ENCODE measurements around the gene HPN.
"Not testable (repeated sequence)": the region's sequence is repeated elsewhere in the genome, so short reads cannot be mapped to it uniquely, and the experiment has no call there.

The HPN gene

GRCh38 chr19:35002037-35002535 is 39.4 kb upstream of the HPN start:
- H3F3A ChIP-seq (ENCODE audit: insufficient read depth) = peaks cover 8% of the 10 kb centered on the region; the same call in 1 of the 2 replicates
- peak overlapping the region; percentile 92; the same call in 1 of the 2 replicates for H3K9ac ChIP-seq (ENCODE audit: low read length)
- H3K4me2 ChIP-seq (ENCODE audit: low read depth, low read length, poor library complexity, severe bottlenecking) = peak overlapping the region; percentile 87
- H4K20me1 ChIP-seq (ENCODE audit: low read depth, low read length) = peaks cover 3% of the 10 kb centered on the region; the same call in 1 of the 2 replicates
- no peaks in the 10 kb centered on the region for H3K9me3 ChIP-seq (ENCODE audit: insufficient read depth, low read length)
- no peak overlapping the region for H3K4me3 ChIP-seq (ENCODE audit: insufficient read depth, low read length, poor library complexity, severe bottlenecking)
- peak overlapping the region; percentile 18; the same call in 1 of the 2 replicates for H3K27ac ChIP-seq (ENCODE audit: low read depth, low read length)
- no peaks in the 10 kb centered on the region for H3K27me3 ChIP-seq (ENCODE audit: low read length)
- TF ChIP-seq EZH2phosphoT487 (conservative IDR thresholded peaks at IDR 0.05; ENCODE audit: low read length) (no peak), CTCF (IDR thresholded peaks at IDR 0.05; ENCODE audit: insufficient read depth, low read length, poor library complexity, severe bottlenecking) (no peak)
- no peaks in the 10 kb centered on the region for H3K9me2 ChIP-seq (replicated peaks; ENCODE audit: insufficient read depth, low read length)
- H2AFZ ChIP-seq (ENCODE audit: low read depth, low read length, severe bottlenecking) = no peak overlapping the region
- H3K79me2 ChIP-seq (ENCODE audit: insufficient read depth, low read length) = peaks cover 50% of the 10 kb centered on the region
- no peaks in the 10 kb centered on the region for H3K36me3 ChIP-seq (ENCODE audit: low read length)

- no peak overlapping the region for H3K27ac ChIP-seq (ENCODE audit: low read depth, low read length)
- TF ChIP-seq CTCF (IDR thresholded peaks at IDR 0.05; ENCODE audit: insufficient read depth, low read length, poor library complexity, severe bottlenecking) (no peak), EZH2phosphoT487 (conservative IDR thresholded peaks at IDR 0.05; ENCODE audit: low read length) (no peak)
These were observed 36.8 kb upstream of the HPN start for GRCh38 chr19:35004517-35005255.

GRCh38 chr19:35005256-35005977 is 36.1 kb upstream of the HPN start:
- H3K9me3 ChIP-seq (ENCODE audit: insufficient read depth, low read length) = no peaks in the 10 kb centered on the region
- no peak overlapping the region for H3K4me3 ChIP-seq (ENCODE audit: insufficient read depth, low read length, poor library complexity, severe bottlenecking)
- no peaks in the 10 kb centered on the region for H3K27me3 ChIP-seq (ENCODE audit: low read length)
- no peak overlapping the region for H2AFZ ChIP-seq (ENCODE audit: low read depth, low read length, severe bottlenecking)
- no peak for TF ChIP-seq CTCF (IDR thresholded peaks at IDR 0.05; ENCODE audit: insufficient read depth, low read length, poor library complexity, severe bottlenecking)
- TF ChIP-seq EZH2phosphoT487 (conservative IDR thresholded peaks at IDR 0.05; ENCODE audit: low read length) = no peak
- H3K79me2 ChIP-seq (ENCODE audit: insufficient read depth, low read length) = peaks cover 50% of the 10 kb centered on the region
- no peak overlapping the region for H3K4me2 ChIP-seq (ENCODE audit: low read depth, low read length, poor library complexity, severe bottlenecking)
- no peak overlapping the region for H3K27ac ChIP-seq (ENCODE audit: low read depth, low read length)
- peaks cover 3% of the 10 kb centered on the region; the same call in 1 of the 2 replicates for H4K20me1 ChIP-seq (ENCODE audit: low read depth, low read length)
- no peak overlapping the region for H3K9ac ChIP-seq (ENCODE audit: low read length)
- no peaks in the 10 kb centered on the region for H3K36me3 ChIP-seq (ENCODE audit: low read length)
- H3F3A ChIP-seq (ENCODE audit: insufficient read depth) = peaks cover 8% of the 10 kb centered on the region; the same call in 1 of the 2 replicates
- H3K9me2 ChIP-seq (replicated peaks; ENCODE audit: insufficient read depth, low read length) = no peaks in the 10 kb centered on the region

More at GRCh38 chr19:35004517-35005255, 36.8 kb upstream of the HPN start:
- H3K79me2 ChIP-seq (ENCODE audit: insufficient read depth, low read length) = peaks cover 50% of the 10 kb centered on the region
- no peaks in the 10 kb centered on the region for H3K9me3 ChIP-seq (ENCODE audit: insufficient read depth, low read length)
- no peaks in the 10 kb centered on the region for H3K27me3 ChIP-seq (ENCODE audit: low read length)
- peaks cover 8% of the 10 kb centered on the region; the same call in 1 of the 2 replicates for H3F3A ChIP-seq (ENCODE audit: insufficient read depth)
- no peak overlapping the region for H3K4me2 ChIP-seq (ENCODE audit: low read depth, low read length, poor library complexity, severe bottlenecking)
- no peaks in the 10 kb centered on the region for H3K9me2 ChIP-seq (replicated peaks; ENCODE audit: insufficient read depth, low read length)
- H3K4me3 ChIP-seq (ENCODE audit: insufficient read depth, low read length, poor library complexity, severe bottlenecking) = no peak overlapping the region
- no peak overlapping the region for H2AFZ ChIP-seq (ENCODE audit: low read depth, low read length, severe bottlenecking)
- peaks cover 3% of the 10 kb centered on the region; the same call in 1 of the 2 replicates for H4K20me1 ChIP-seq (ENCODE audit: low read depth, low read length)
- H3K9ac ChIP-seq (ENCODE audit: low read length) = no peak overlapping the region
- no peaks in the 10 kb centered on the region for H3K36me3 ChIP-seq (ENCODE audit: low read length)

GRCh38 chr19:35006007-35006341 is 35.5 kb upstream of the HPN start:
- H3K27me3 ChIP-seq (ENCODE audit: low read length); H3F3A ChIP-seq (ENCODE audit: insufficient read depth); H3K27ac ChIP-seq (ENCODE audit: low read depth, low read length); H2AFZ ChIP-seq (ENCODE audit: low read depth, low read length, severe bottlenecking); H3K9ac ChIP-seq (ENCODE audit: low read length); H3K4me3 ChIP-seq (ENCODE audit: insufficient read depth, low read length, poor library complexity, severe bottlenecking); H3K36me3 ChIP-seq (ENCODE audit: low read length); H4K20me1 ChIP-seq (ENCODE audit: low read depth, low read length); H3K4me2 ChIP-seq (ENCODE audit: low read depth, low read length, poor library complexity, severe bottlenecking); H3K9me2 ChIP-seq (replicated peaks; ENCODE audit: insufficient read depth, low read length); H3K9me3 ChIP-seq (ENCODE audit: insufficient read depth, low read length): not testable (repeated sequence)
- peaks cover 46% of the 10 kb centered on the region for H3K79me2 ChIP-seq (ENCODE audit: insufficient read depth, low read length)

Data from SU-DHL-6 (cell line).